ENCODE results near the gene C9orf50. TPM values are rescaled to one million over a fixed set of nuclear protein-coding genes. Genes with fewer than 3 reads are reported as not detected.

The C9orf50 gene
- total RNA-seq, 1 donor from 2014 or later = not detected

- no peak for DNase-seq (ENCODE audit: low spot score in 2 of 2)
- Histone ChIP-seq H3K4me3 (no peak overlapping the region), H3K4me1 (no peaks in the 10 kb centered on the region), H3K9me3 (no peaks in the 10 kb centered on the region), H3K27me3 (no peaks in the 10 kb centered on the region), H3K27ac (no peak overlapping the region), H3K36me3 (no peaks in the 10 kb centered on the region)
- TF ChIP-seq CTCF (IDR thresholded peaks at IDR 0.05) = no peak
- intact Hi-C loops (cut with DNase I) = no loop called here
Measured at GRCh38 chr9:129656795-129657390, 36.0 kb upstream of the C9orf50 start.

- intact Hi-C loops (cut with DNase I) = no loop called here
Measured at GRCh38 chr9:129655696-129656095, 34.8 kb upstream of the C9orf50 start.

GRCh38 chr9:129655154-129655553 is 34.3 kb upstream of the C9orf50 start:
- Histone ChIP-seq H3K4me1 (peaks cover 0 to 6% of the 10 kb centered on the region in 2 donors), H3K9me3 (no peaks in the 10 kb centered on the region), H3K36me3 (no peaks in the 10 kb centered on the region), H3K27me3 (no peaks in the 10 kb centered on the region), H3K27ac (no peak overlapping the region), H3K4me3 (no peak overlapping the region)
- DNase-seq (ENCODE audit: low spot score in 2 of 2) = no peak
- no peak for TF ChIP-seq CTCF (IDR thresholded peaks at IDR 0.05)
- intact Hi-C loops (cut with DNase I) = no loop called here

More at GRCh38 chr9:129655696-129656095, 34.8 kb upstream of the C9orf50 start:
- H3K4me3 ChIP-seq = no peak overlapping the region
- H3K27me3 ChIP-seq = no peaks in the 10 kb centered on the region
- no peak for DNase-seq (ENCODE audit: low spot score in 2 of 2)
- H3K36me3 ChIP-seq = no peaks in the 10 kb centered on the region
- H3K27ac ChIP-seq = no peak overlapping the region
- H3K4me1 ChIP-seq = peaks cover 0 to 2% of the 10 kb centered on the region in 2 donors
- no peak for TF ChIP-seq CTCF (IDR thresholded peaks at IDR 0.05)
- no peaks in the 10 kb centered on the region for H3K9me3 ChIP-seq

- Histone ChIP-seq H3K36me3 (no peaks in the 10 kb centered on the region), H3K4me1 (peaks cover 0 to 9% of the 10 kb centered on the region in 2 donors), H3K9me3 (no peaks in the 10 kb centered on the region), H3K27ac (no peak overlapping the region), H3K4me3 (no peak overlapping the region), H3K27me3 (no peaks in the 10 kb centered on the region)
- DNase-seq (ENCODE audit: low spot score in 2 of 2) = no peak
- intact Hi-C loops (cut with DNase I) = no loop called here
- no peak for TF ChIP-seq CTCF (IDR thresholded peaks at IDR 0.05)
Measured at GRCh38 chr9:129654554-129655040, 33.7 kb upstream of the C9orf50 start.

- H3K9me3 ChIP-seq = no peaks in the 10 kb centered on the region
- no peak for TF ChIP-seq CTCF (IDR thresholded peaks at IDR 0.05)
- H3K4me1 ChIP-seq = peaks cover 0 to 12% of the 10 kb centered on the region in 2 donors
- H3K36me3 ChIP-seq = no peaks in the 10 kb centered on the region
- no peak for DNase-seq (ENCODE audit: low spot score in 2 of 2)
- no peaks in the 10 kb centered on the region for H3K27me3 ChIP-seq
- H3K4me3 ChIP-seq = no peak overlapping the region
- intact Hi-C loops (cut with DNase I) = no loop called here
- no peak overlapping the region for H3K27ac ChIP-seq
Measured at GRCh38 chr9:129653823-129654553, 33.1 kb upstream of the C9orf50 start.
